ENCODE measurements around the gene DNER.
A peak's percentile ranks its signal among the peaks of the same experiment; 100 is the strongest.
"Not testable (repeated sequence)": the region's sequence is repeated elsewhere in the genome, so short reads cannot be mapped to it uniquely, and the experiment has no call there.

Gene DNER

DNA sequence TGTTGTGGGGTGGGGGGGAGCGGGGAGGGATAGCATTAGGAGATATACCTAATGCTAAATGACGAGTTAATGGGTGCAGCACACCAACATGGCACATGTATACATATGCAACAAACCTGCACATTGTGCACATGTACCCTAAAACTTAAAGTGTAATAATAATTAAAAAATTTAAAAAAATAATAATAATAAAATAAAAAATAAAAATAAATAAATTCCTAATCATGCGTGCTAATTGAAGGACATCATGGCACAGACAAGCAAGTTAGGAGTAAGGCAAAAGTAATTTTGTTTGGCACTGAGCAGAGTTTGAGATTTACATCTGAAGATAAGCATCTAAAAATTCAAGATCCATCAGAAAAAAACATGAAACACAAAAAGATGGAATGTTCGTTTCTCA is 100.3 kb downstream of the DNER start:
- not testable (repeated sequence) for DNase-seq

DNA sequence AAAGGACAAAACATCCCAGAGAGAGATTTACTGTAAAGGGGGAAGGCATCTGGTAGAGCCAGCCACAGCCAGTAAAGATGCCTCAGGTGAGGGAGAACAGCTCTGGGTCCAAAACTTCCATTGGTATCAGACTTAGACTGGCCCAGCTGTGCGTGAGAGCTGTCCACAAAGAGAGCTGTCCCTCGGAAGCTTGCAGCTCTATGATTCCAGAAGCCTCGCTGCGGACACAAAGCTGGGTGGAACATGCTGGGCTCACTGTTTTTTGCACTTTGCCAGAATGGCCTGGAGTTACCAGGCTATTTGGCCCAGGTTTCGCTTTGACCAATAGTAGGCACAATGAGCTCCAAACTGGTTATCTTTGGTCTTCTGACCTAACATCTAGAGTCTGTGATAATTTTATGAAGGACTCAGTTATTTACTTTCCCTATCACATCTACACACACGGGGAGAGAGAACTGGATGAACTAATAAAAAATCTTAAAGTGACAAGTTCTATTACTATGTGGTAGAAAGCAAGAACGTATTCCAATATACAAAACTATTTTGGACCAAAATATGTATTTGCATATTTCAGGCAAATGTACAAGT is 101.9 kb downstream of the DNER start:
- DNase-seq: no peak

DNA sequence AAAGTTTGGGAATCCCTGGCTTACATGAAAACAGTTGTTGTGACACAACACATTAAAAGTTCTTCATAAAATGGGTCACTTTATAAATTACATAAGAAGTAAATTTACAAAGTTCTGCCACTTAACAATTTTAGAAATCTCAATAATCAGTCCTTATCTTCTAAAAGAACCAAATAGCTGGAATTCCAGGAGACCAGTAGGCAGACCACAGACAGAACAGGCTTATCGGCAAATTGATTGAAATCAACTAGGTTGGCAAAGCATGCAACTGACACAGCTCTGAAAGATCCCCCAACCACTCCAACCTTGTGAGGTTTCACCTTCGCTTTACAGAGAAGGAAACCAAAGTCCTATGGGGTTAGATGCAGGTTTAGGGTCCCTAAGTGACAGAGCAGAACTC is 103.0 kb downstream of the DNER start:
- no peak for DNase-seq

GRCh38 chr2:229610872-229611271 is 103.5 kb downstream of the DNER start:
- DNase-seq: no peak

DNA sequence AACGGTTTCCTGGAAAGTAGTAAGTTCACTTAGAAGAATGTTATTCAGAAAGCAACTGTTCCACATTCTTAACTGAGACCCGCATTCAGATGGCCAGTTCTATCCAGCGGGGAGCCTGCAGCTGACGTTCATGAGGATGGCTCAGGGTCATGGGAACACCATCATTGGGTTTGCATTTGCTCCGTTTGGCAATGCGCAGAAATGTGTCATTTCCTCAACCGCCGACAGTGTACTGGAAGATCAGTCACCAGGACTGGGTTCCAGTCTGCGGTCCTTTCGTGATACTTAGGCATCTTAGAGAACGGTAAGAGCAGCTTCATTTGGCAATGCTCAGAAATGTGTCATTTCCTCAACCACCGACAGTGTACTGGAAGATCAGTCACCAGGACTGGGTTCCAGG is 104.0 kb downstream of the DNER start:
- DNase-seq: no peak

GRCh38 chr2:229601936-229602335 is 112.4 kb downstream of the DNER start:
- no peak for DNase-seq

DNA sequence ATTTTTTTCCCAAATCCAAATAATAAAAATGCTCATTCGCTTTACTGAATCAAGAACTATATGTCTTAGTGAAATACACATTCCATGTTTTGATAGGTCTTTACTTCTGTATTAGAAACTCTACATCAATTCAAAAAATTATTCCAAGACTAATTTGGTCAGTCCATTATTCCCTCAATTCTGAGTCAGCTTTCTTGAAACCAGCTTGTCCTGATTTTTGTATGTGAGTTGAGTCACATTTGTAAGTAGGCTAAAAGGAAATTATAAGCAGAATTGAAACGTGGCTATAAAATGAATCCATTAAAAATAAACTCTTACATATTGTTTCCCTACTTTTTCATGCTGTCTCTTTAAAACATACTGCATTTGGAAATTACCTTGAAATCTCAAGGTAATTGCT is 113.0 kb downstream of the DNER start:
- no peak for DNase-seq

DNA sequence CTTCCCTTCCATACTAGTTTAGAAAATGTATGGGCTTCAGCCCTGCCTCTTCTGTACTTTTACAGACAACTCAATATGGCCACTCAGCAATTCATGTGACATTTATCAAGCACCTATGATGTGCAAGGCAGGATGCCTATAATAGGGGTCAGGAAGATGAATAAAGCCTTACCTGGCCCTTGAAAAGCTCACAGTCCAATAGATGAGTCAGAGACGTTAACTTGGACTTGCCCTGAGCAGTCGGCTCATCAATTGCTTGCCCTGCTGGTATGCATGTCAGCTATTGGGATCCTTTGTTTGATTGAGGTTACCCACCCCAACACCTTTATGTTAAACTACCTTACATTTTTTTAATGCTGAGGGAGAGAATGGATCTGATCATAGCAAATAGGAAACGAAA is 116.1 kb downstream of the DNER start:
- DNase-seq: no peak

DNA sequence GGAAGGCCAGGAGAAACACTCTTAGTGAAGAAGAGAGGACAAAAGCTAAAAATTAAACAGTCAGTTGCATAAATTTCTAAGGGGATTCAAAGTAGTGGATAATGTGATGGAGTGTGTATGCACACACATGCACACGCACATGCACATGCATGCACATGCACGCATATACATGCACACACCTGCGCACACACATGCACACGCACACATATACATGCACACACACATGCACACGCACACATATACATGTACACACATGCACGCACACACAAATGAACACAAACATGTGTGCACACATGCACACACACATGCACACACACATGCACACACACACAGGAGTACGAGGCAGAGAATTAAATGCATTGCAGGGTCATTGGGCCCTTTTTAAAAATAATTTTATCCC is 117.6 kb downstream of the DNER start:
- DNase-seq: no peak

GRCh38 chr2:229591611-229592010 is 122.7 kb downstream of the DNER start:
- no peak for DNase-seq

GRCh38 chr2:229586746-229587705 is 127.3 kb downstream of the DNER start:
- DNase-seq: peak; percentile 2

- DNase-seq: no peak
Measured at GRCh38 chr2:229586012-229586411, 128.3 kb downstream of the DNER start.

DNA sequence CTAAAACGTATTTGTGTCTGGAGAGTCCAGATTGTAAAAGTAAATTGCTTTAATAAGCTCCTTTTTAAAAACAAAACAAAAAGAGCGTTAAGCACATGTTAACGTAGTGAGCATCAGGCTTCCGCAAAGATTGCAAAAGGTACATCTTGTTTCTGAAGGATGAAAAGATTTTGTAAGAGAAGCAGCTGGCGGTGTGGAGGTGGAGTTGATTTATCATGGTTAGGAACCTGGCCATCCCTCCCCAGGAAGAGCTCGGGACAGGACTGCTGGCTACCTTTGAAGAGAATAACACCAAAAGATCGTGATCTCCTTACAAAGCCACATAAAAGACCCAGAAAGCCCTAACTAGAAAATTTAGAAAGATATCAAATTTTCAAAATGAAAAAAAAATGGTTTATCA is 132.2 kb downstream of the DNER start:
- no peak for DNase-seq

- DNase-seq: no peak
Measured at GRCh38 chr2:229578052-229578846, 136.1 kb downstream of the DNER start.

GRCh38 chr2:229575569-229576315 is 138.6 kb downstream of the DNER start:
- no peak for DNase-seq

GRCh38 chr2:229572507-229573271 is 141.7 kb downstream of the DNER start:
- DNase-seq: no peak

DNA sequence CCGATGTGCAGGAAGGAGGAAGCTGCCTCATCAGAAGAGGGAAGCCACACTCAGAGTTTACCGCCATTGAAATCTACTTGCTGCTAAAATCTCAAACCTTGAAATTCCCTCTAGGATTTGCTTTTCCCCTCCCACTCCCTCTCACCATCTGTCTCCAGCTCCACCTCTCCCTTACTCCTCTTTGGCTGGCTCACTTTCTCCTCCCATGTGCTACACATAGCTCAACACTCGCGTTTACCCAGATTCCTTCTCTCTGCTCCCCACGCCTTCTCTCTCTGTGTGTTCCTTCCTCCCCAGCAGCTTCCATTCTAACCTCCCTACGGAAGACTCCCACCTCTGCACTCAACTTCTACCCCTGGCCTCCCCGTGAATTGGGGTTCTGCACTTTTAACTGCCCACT is 143.1 kb downstream of the DNER start:
- no peak for DNase-seq

DNA sequence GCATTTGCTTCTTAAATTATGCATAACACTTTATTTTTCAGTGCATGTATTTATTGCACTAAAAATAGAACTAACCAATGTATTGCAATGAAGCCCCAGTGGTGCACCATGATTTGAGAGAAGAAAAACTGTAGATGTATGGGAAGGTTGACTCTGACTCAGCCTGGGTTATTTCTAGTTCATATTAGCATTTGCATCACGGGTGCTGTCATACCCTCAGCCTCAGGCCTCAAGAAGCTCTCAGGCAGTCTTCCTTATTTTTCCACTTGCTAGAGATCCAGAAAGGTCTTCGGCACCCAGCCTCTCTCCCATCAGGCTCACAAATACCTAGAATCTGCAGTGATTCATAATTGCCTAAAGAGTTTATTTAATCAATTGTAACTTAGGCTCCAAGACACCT is 148.0 kb downstream of the DNER start:
- no peak for DNase-seq

DNA sequence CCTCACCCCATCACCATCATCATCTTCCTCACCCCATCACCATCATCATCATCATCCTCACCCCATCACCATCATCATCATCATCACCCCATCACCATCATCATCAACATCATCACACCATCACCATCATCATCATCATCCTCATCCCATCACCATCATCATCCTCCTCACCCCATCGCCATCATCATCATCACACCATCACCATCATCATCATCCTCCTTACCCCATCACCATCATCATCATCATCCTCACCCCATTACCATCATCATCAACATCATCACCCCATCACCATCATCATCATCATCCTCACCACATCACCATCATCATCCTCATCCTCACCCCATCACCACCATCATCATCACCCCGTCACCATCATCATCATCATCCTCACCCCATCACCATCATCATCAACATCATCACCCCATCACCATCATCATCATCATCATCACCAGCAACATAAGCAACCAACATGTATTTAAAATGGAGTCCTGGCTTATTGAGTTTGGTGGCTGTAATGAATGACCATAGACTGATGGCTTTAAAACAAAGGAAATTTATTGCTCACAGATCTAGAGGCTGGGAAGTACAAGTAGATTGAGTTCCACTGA is 150.0 kb downstream of the DNER start:
- no peak for DNase-seq

GRCh38 chr2:229563388-229563787 is 151.0 kb downstream of the DNER start:
- DNase-seq: no peak

DNA sequence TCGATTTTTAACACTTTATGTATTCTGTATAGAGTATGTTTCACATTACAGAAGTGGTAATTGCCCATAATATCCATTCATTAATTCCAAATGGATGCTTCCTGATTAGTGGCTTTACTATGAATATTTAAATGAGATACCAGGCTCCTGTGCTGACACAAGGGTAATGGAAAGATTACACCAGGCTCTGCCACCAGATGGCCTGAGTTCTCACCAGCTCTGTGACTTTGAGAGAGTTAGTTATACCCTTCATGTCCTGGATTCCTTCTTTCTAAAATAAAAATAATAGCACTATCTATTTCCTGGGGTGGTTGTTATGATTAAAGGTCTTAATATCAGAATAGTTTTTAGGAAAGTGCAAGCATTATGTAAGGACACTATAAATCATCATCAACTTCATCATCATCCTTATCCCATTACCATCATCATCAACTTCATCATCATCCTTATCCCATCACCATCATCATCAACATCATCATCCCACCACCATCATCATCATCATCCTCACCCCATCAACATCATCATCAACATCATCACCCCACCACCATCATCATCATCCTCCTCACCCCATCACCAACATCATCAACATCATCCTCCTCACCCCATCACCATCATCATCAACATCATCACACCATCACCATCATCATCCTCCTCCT is 151.8 kb downstream of the DNER start:
- DNase-seq: no peak

All from NCI-H774 (cell line).